ENCODE measurements around the gene OR2A12. TPM values are rescaled to one million over a fixed set of nuclear protein-coding genes. Genes with fewer than 3 reads are reported as not detected.

Gene OR2A12
- total RNA-seq, 6 experiments from 2014 or later = not detected

DNA sequence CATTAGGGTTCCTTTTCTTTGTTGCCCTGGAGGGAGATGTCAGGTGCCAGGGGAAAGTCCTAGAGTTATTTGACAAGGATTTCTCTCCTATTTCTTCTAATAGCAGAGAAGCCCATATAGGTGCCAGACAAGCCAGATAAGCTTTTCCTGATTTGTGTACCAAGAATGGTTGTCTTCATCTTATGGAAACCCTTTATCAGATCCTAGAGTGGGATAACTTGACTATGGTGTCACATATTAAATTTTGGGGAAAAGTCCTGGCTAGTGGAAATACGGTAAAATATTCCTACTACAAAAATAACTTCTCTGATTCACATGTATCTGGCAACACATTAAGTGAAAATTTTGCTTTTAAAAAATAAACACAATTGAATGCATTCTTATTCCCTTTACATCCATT, 1.2 kb downstream of the OR2A12 start:
- Histone ChIP-seq H3K36me3 (no peaks in the 10 kb centered on the region), H3K27ac (no peak overlapping the region), H3K27me3 (no peaks in the 10 kb centered on the region), H3K9me3 (no peaks in the 10 kb centered on the region), H3K4me3 (no peak overlapping the region), H3K4me1 (no peaks in the 10 kb centered on the region)
- WGBS (ENCODE audit: insufficient coverage, low coverage, low lambda C conversion rate, missing lambda C conversion rate) = 89% methylated on average over 1 of the region's 1 CpG
- TF ChIP-seq, protein P1, sequence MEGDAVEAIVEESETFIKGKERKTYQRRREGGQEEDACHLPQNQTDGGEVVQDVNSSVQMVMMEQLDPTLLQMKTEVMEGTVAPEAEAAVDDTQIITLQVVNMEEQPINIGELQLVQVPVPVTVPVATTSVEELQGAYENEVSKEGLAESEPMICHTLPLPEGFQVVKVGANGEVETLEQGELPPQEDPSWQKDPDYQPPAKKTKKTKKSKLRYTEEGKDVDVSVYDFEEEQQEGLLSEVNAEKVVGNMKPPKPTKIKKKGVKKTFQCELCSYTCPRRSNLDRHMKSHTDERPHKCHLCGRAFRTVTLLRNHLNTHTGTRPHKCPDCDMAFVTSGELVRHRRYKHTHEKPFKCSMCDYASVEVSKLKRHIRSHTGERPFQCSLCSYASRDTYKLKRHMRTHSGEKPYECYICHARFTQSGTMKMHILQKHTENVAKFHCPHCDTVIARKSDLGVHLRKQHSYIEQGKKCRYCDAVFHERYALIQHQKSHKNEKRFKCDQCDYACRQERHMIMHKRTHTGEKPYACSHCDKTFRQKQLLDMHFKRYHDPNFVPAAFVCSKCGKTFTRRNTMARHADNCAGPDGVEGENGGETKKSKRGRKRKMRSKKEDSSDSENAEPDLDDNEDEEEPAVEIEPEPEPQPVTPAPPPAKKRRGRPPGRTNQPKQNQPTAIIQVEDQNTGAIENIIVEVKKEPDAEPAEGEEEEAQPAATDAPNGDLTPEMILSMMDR (IDR thresholded peaks at IDR 0.05) = no peak
- no peak for TF ChIP-seq POLR2A (IDR thresholded peaks at IDR 0.05)
- intact Hi-C loops (cut with DNase I) = no loop called here
- no peak for ATAC-seq
- no peak for DNase-seq

DNA sequence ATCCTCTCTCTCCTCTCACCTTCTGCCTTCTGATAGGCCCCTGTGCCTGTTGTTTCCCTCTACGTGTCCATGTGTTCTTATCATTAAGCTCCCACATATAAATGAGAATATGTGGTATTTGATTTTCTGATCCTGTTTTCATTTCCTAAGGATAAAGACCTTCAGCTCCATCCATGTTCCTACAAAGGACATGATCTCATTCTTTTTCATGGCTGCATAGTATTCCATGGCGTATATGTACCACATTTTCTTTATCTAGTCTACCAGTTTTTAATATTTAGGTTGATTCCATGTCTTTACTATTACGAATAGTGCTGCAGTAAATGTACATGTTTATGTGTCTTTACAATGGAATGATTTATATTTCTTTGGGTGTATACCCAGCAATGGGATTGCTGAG, 4.6 kb downstream of the OR2A12 start:
- Histone ChIP-seq H3K27me3 (no peaks in the 10 kb centered on the region), H3K4me3 (no peak overlapping the region), H3K9me3 (no peaks in the 10 kb centered on the region), H3K4me1 (no peaks in the 10 kb centered on the region), H3K27ac (no peak overlapping the region), H3K36me3 (no peaks in the 10 kb centered on the region)
- intact Hi-C loops (cut with DNase I) = no loop called here
- 73% methylated on average over 3 of the region's 3 CpGs for WGBS (ENCODE audit: insufficient coverage, low coverage, low lambda C conversion rate, missing lambda C conversion rate)
- DNase-seq (no peak), ATAC-seq (no peak)
- TF ChIP-seq, protein P1 (IDR thresholded peaks at IDR 0.05) = no peak

DNA sequence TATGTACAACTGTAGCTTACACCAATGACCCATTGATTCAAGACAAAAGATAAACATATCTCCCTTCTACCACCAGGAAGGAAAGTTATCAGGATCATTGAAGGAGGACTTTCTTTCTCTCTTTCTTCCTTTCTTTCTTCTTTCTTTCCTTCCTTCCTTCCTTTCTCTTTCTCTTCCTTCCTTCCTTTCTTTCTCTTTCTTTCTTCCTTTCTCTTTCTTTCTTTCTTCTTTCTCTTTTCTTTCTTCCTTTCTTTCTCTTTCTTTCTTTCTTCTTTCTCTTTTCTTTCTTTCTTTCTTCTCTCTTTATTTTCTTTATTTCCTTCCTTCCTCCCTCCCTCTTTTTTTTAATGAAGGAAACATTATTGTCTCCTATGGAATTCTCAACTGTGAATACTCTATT, 12.7 kb downstream of the OR2A12 start:
- H3K27ac ChIP-seq = no peak overlapping the region
- H3K4me1 ChIP-seq = no peaks in the 10 kb centered on the region
- TF ChIP-seq POLR2A (IDR thresholded peaks at IDR 0.05) = no peak
- TF ChIP-seq, protein P1 (IDR thresholded peaks at IDR 0.05) = no peak
- ATAC-seq = no peak
- H3K9me3 ChIP-seq = no peaks in the 10 kb centered on the region
- H3K4me3 ChIP-seq = no peak overlapping the region
- H3K27me3 ChIP-seq = no peaks in the 10 kb centered on the region
- no peak for DNase-seq
- H3K36me3 ChIP-seq = no peaks in the 10 kb centered on the region
- intact Hi-C loops (cut with DNase I) = no loop called here

DNA sequence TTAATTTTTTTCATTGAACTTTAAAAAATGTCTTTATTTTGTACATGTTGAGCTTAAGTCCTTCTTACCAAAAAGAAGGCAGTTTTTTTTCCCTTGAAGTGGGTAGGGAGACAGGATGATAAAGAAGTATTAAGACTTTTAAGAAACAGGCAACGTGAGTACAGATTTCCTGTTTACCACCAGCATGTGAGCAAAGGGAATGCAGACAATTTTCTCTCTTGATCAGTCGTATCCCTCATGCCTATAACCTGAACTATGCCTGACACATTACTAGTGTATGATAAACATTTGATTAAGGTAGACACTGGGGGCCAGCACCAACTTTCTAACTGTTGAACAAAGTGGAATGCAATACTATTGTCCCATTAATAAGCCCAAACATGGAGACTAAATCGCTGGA, 14.5 kb downstream of the OR2A12 start:
- H3K27me3 ChIP-seq = no peaks in the 10 kb centered on the region
- intact Hi-C loops (cut with DNase I) = no loop called here
- WGBS (ENCODE audit: insufficient coverage, low coverage, low lambda C conversion rate, missing lambda C conversion rate) = 28% methylated on average over 3 of the region's 3 CpGs
- no peak for TF ChIP-seq POLR2A (IDR thresholded peaks at IDR 0.05)
- TF ChIP-seq, protein P1 (IDR thresholded peaks at IDR 0.05) = no peak
- H3K36me3 ChIP-seq = no peaks in the 10 kb centered on the region
- ATAC-seq (no peak), DNase-seq (no peak)
- H3K9me3 ChIP-seq = no peaks in the 10 kb centered on the region
- no peak overlapping the region for H3K4me3 ChIP-seq
- no peaks in the 10 kb centered on the region for H3K4me1 ChIP-seq
- no peak overlapping the region for H3K27ac ChIP-seq

DNA sequence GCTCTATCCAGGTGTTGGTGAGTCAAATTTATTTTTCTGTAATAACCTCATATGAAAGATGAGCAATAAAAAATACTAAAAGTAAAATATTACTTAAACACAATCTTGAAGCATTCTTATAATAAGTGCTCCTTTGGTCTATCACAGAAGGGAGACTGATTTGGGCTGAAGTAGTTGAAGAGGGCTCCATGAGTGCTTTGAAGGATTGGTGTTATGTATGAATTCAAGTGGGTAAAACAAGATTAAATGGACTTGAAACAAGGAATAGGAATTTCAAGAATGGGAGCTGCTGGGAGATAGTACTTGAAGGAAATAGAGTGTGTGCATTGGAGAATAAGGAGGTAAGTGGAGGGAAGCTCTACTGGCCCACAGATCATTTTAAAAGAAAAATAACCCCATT, 16.0 kb downstream of the OR2A12 start:
- TF ChIP-seq, protein P1 (IDR thresholded peaks at IDR 0.05) = no peak
- no peak for TF ChIP-seq POLR2A (IDR thresholded peaks at IDR 0.05)
- no peaks in the 10 kb centered on the region for H3K9me3 ChIP-seq
- H3K27ac ChIP-seq = no peak overlapping the region
- H3K4me1 ChIP-seq = no peaks in the 10 kb centered on the region
- no peaks in the 10 kb centered on the region for H3K36me3 ChIP-seq
- ATAC-seq = no peak
- no peak overlapping the region for H3K4me3 ChIP-seq
- intact Hi-C loops (cut with DNase I) = no loop called here
- H3K27me3 ChIP-seq = no peaks in the 10 kb centered on the region
- DNase-seq = no peak
